Endothelial cell of umbilical vein (primary cell): ENCODE measurements around the gene MMRN1. TPM values are rescaled to one million over a fixed set of nuclear protein-coding genes. Genes with fewer than 3 reads are reported as not detected.
A peak's percentile ranks its signal among the peaks of the same experiment; 100 is the strongest.

Experiments used
- BruUV-seq: library from RNA; stranded (reverse); fragments of 400-500 nt; replicated peaks from 2 replicates; lab custom pipeline; 2021; lab: Mats Ljungman, UMichigan
- CTCF ChIA-PET: fragments of 300-600, 350-600 bp; sonication (Branson Sonifier 250); formaldehyde crosslinking; loops from one replicate; lab custom pipeline; 2021; ENCODE audit warnings: antibody characterized with exemption, inconsistent platforms; lab: Charles Lee
- POLR2A ChIA-PET: fragments of 300-600, 350-600 bp; sonication (Branson Sonifier 250); formaldehyde crosslinking; loops from one replicate; lab custom pipeline; 2021; ENCODE audit warnings: antibody characterized with exemption, inconsistent platforms; lab: Charles Lee
- DNase-seq: peaks from one replicate; pipeline ENCODE4 v3.0.0-alpha.2; 2011; ENCODE audit warnings: low read depth, low spot score
- FAIRE-seq: peaks from 2 replicates; lab custom pipeline; 2011; peaks lifted over from hg19 to GRCh38; lab: Jason Lieb, UNC
- H2AFZ ChIP-seq: 2 replicates; pipeline ENCODE4 v1.6.0; 2012; ENCODE audit warnings: low read depth, low read length, control low read depth, inconsistent platforms
- H3K27ac ChIP-seq: 2 replicates; pipeline ENCODE4 v1.5.1; 2011; ENCODE audit warnings: low read depth, mild to moderate bottlenecking, control low read depth, low read length, moderate library complexity; ENCODE audit not compliant: insufficient read depth
- H3K27me3 ChIP-seq, 2 experiments: 2 replicates each; pipeline versions ENCODE4 v1.6.0 to v1.6.1; 2011; ENCODE audit warnings: low read length in 2 of 2, mixed read lengths in 1 of 2; ENCODE audit not compliant: control insufficient read depth in 2 of 2, insufficient read depth in 2 of 2
- H3K36me3 ChIP-seq, 2 experiments: 2 replicates in 1 of 2; 3 replicates in 1 of 2; pipeline ENCODE4 v1.5.1; 2011; ENCODE audit warnings: low read length in 2 of 2, mild to moderate bottlenecking in 1 of 2, moderate library complexity in 1 of 2; ENCODE audit not compliant: control insufficient read depth in 2 of 2, insufficient read depth in 2 of 2; ENCODE audit errors: extremely low read depth in 1 of 2
- H3K4me1 ChIP-seq: 3 replicates; pipeline ENCODE4 v1.5.1; 2011; ENCODE audit warnings: mild to moderate bottlenecking, low read length; ENCODE audit not compliant: control insufficient read depth, insufficient read depth; ENCODE audit errors: extremely low read depth
- H3K4me2 ChIP-seq: 2 replicates; pipeline ENCODE4 v1.6.1; 2011; ENCODE audit warnings: low read length, control low read depth, mixed read lengths; ENCODE audit not compliant: insufficient read depth
- H3K4me3 ChIP-seq, 3 experiments: fragments of 200-600 bp in 1 of 3; sonication (generic), shearing (Covaris generic) in 1 of 3; replicated peaks in 1 of 3; 2 replicates each; pipeline ENCODE4 v1.5.1; 2011 to 2016; ENCODE audit warnings: control low read depth in 3 of 3, low read length in 3 of 3, mild to moderate bottlenecking in 2 of 3, inconsistent platforms in 1 of 3, low read depth in 1 of 3, moderate library complexity in 1 of 3; ENCODE audit not compliant: insufficient read depth in 1 of 3
- H3K79me2 ChIP-seq: 2 replicates; pipeline ENCODE4 v1.6.0; 2012; ENCODE audit warnings: low read length, inconsistent platforms; ENCODE audit not compliant: control insufficient read depth, insufficient read depth
- H3K9ac ChIP-seq: replicated peaks from 2 replicates; pipeline ENCODE3; 2011; ENCODE audit warnings: low read length, control low read depth; ENCODE audit not compliant: insufficient read depth; ENCODE audit errors: extremely low read depth
- H3K9me1 ChIP-seq: replicated peaks from 3 replicates; pipeline ENCODE4 v1.6.0; 2011; ENCODE audit warnings: mild to moderate bottlenecking, low read length; ENCODE audit not compliant: control insufficient read depth, insufficient read depth; ENCODE audit errors: extremely low read depth
- H3K9me3 ChIP-seq: replicated peaks from 2 replicates; pipeline ENCODE4 v1.5.1; 2012; ENCODE audit warnings: low read length, inconsistent platforms; ENCODE audit not compliant: control insufficient read depth, insufficient read depth
- H4K20me1 ChIP-seq: replicated peaks from 2 replicates; pipeline ENCODE3; 2011; ENCODE audit warnings: mild to moderate bottlenecking, low read length; ENCODE audit not compliant: control insufficient read depth, insufficient read depth; ENCODE audit errors: extremely low read depth
- CTCF ChIP-seq, 2 donors: IDR thresholded peaks; 1 replicate in 1 of 2; 2 replicates in 1 of 2; pipeline ENCODE4 v1.5.1; 2011; ENCODE audit warnings: low read length in 2 of 2, mild to moderate bottlenecking in 2 of 2, moderate library complexity in 2 of 2, control low read depth in 1 of 2, inconsistent platforms in 1 of 2, low read depth in 1 of 2; ENCODE audit not compliant: insufficient read depth in 1 of 2; ENCODE audit errors: extremely low read depth in 1 of 2
- EZH2 ChIP-seq: IDR thresholded peaks from 2 replicates; pipeline ENCODE4 v1.6.1; 2012; ENCODE audit warnings: borderline replicate concordance, low read depth, mild to moderate bottlenecking, moderate library complexity, low read length, inconsistent platforms; ENCODE audit not compliant: severe bottlenecking
- FOS ChIP-seq: IDR thresholded peaks from 2 replicates; pipeline ENCODE4 v1.6.1; 2011; ENCODE audit warnings: mild to moderate bottlenecking, low read length, moderate library complexity, borderline replicate concordance; ENCODE audit not compliant: insufficient read depth
- GATA2 ChIP-seq: IDR thresholded peaks from 2 replicates; pipeline ENCODE4 v1.7.0; 2011; ENCODE audit warnings: low read depth, mild to moderate bottlenecking, moderate library complexity, mixed read lengths, low read length; ENCODE audit not compliant: insufficient read length, insufficient read depth
- JUN ChIP-seq: IDR thresholded peaks from 2 replicates; pipeline ENCODE4 v1.6.1; 2011; ENCODE audit warnings: borderline replicate concordance, low read depth; ENCODE audit not compliant: insufficient read length, insufficient read depth
- MYC ChIP-seq: IDR thresholded peaks from one replicate; pipeline ENCODE4 v1.6.1; 2011; ENCODE audit warnings: mild to moderate bottlenecking, low read depth, low read length
- POLR2A ChIP-seq: IDR thresholded peaks from 2 replicates; pipeline ENCODE4 v1.6.1; 2012; ENCODE audit warnings: low read depth, mild to moderate bottlenecking, control low read depth, low read length
- POLR2AphosphoS5 ChIP-seq: IDR thresholded peaks from 2 replicates; pipeline ENCODE4 v1.6.1; 2012; ENCODE audit warnings: low read depth, mild to moderate bottlenecking, control low read depth, low read length, moderate library complexity; ENCODE audit not compliant: insufficient read depth
- dilution Hi-C: fragments of 300-500 bp; cut with MboI; formaldehyde crosslinking; loops from one replicate; pipeline ENCODE4 v1.15.0; 2019; ENCODE audit warnings: low sequenced_read_pairs; ENCODE audit not compliant: extremely low pct_ligation_motif_present
- intact Hi-C: fragments of 100-400 bp; cut with micrococcal nuclease; formaldehyde crosslinking; loops from one replicate; pipeline ENCODE4 v1.10.0; 2022
- polyA plus RNA-seq, 4 experiments: library from polyadenylated mRNA; depleted of rRNA in 3 of 4; stranded (reverse) in 3 of 4; unstranded in 1 of 4; fragments of >200 nt; gene quantifications; 2 replicates each; pipeline versions ENCODE4 v1.2.1 to v1.2.3, GENCODE V29; 2011 to 2012; ENCODE audit warnings: missing spikeins in 1 of 4
- total RNA-seq: library from RNA; stranded (reverse); gene quantifications from 2 replicates; pipeline ENCODE4 v1.2.3, GENCODE V29; 2021
- TF ChIP-seq, protein P1 (sequence below): IDR thresholded peaks from 2 replicates; pipeline ENCODE4 v1.6.1; 2011; ENCODE audit not compliant: insufficient read depth, insufficient read length

MMRN1 gene
- total and polyA plus RNA-seq, 2 donors (not counting 3 experiments of a cell fraction or from before 2014, with no cell fraction given): 143 to 414 TPM

DNA sequence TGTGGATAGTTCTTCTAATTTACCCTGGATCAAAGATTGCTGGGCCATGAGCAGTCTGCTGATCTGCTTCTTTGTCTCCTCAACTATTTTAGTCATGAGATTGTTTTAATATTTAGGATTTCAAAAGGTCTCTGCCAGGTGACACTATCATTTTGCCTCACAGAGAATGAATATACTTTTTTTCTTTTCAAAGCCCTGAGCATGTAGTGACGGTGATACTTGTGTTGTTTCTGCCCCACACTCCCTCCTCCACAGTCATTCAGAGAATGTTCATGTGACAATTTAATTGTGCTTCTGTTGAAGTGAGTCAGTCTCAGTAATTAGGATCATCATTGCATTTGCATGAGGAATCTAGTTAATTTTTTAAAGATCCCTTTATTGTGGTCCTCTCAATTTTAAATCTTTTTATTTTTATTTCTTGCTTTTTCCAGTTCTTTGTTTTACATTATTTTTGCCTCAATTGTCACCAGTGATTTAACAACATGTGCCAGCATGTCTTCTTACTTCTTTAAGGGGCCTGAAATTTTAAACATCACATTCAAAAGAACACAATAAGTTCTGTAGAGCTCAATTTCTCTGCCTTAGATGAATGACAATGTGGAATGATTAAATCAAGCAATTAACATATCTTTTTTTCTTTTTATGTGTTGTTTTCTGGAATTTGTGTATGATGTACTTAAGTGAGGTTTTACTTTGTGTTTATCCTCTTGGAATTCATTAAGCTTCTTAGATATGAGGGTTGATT is 12.3 kb downstream of the MMRN1 start:
- no peak for TF ChIP-seq POLR2A
- TF ChIP-seq MYC: no peak
- TF ChIP-seq JUN: no peak
- TF ChIP-seq FOS: no peak
- no peak for TF ChIP-seq CTCF (IDR thresholded peaks at IDR 0.05; ENCODE audit: extremely low read depth in 1 of 2, insufficient read depth in 1 of 2, low read depth in 1 of 2, low read length in 2 of 2)
- TF ChIP-seq POLR2AphosphoS5: no peak
- TF ChIP-seq GATA2: no peak
- no peak for TF ChIP-seq EZH2
- TF ChIP-seq, protein P1, sequence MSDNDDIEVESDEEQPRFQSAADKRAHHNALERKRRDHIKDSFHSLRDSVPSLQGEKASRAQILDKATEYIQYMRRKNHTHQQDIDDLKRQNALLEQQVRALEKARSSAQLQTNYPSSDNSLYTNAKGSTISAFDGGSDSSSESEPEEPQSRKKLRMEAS: no peak
- Histone ChIP-seq H3K4me1 (peaks cover 28% of the 10 kb centered on the region), H3K4me2 (peak overlapping the region; percentile 22), H3K9me3 (no peaks in the 10 kb centered on the region), H3K9ac (no peak overlapping the region), H2AFZ (no peak overlapping the region), H3K27ac (no peak overlapping the region), H3K27me3 (no peaks in the 10 kb centered on the region), H3K79me2 (peaks cover 92% of the 10 kb centered on the region), H4K20me1 (no peaks in the 10 kb centered on the region), H3K36me3 (peaks cover 7 to 25% of the 10 kb centered on the region in 2 experiments), H3K4me3 (no peak overlapping the region), H3K9me1 (peaks cover 2% of the 10 kb centered on the region)
- intact Hi-C loops: loop anchor here (10.0 kb wide), 1 partner anchor 388 kb away; no protein-coding TSS in a partner anchor
- peak; percentile 45 for DNase-seq
- BruUV-seq: no TSS peak
- POLR2A ChIA-PET: no interaction called here
- FAIRE-seq: no peak
- CTCF ChIA-PET: interaction anchor here (1.4 to 1.6 kb wide), 3 partner anchors 249 to 425 kb away, joined by 3 to 9 read pairs (median 3); no protein-coding TSS in a partner anchor
- dilution Hi-C loops: no loop called here
